HG03575 (cell line): ENCODE results near the gene AKAP1.

Experiments used
- ATAC-seq: cut with Tn5 transposase; IDR thresholded peaks from one replicate; pipeline ENCODE4 v1.9.1; 2021; ENCODE audit not compliant: unreplicated experiment, insufficient number of reproducible peaks, low FRiP score; ENCODE audit errors: extremely low read depth

Gene AKAP1

GRCh38 chr17:57143361-57143760 is 58.3 kb downstream of the AKAP1 start:
- ATAC-seq, result no peak

GRCh38 chr17:57143919-57144318 is 58.9 kb downstream of the AKAP1 start:
- no peak for ATAC-seq

- no peak for ATAC-seq
Observed at GRCh38 chr17:57144567-57144966, 59.5 kb downstream of the AKAP1 start.

GRCh38 chr17:57145347-57145746 is 60.3 kb downstream of the AKAP1 start:
- no peak for ATAC-seq

- no peak for ATAC-seq
Observed at GRCh38 chr17:57146273-57146672, 61.2 kb downstream of the AKAP1 start.

DNA sequence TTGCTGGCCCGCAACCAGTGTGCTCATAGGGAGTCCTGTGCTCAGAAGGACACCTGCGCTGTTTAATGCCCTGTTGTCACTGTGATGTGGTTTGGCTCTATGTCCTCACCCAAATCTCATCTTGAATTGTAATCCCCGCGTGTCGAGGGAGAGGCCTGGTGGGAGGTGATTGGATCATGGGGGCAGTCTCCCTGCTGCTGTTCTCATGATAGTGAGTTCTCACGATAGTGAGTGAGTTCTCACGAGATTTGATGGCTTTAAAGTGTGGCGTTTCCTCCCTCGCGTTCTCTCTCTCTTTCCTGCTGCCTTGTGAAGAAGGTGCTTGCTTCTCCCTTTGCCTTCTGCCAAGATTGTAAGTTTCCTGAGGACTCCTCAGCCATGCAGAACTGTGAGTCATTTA is 66.8 kb downstream of the AKAP1 start:
- ATAC-seq, result no peak

DNA sequence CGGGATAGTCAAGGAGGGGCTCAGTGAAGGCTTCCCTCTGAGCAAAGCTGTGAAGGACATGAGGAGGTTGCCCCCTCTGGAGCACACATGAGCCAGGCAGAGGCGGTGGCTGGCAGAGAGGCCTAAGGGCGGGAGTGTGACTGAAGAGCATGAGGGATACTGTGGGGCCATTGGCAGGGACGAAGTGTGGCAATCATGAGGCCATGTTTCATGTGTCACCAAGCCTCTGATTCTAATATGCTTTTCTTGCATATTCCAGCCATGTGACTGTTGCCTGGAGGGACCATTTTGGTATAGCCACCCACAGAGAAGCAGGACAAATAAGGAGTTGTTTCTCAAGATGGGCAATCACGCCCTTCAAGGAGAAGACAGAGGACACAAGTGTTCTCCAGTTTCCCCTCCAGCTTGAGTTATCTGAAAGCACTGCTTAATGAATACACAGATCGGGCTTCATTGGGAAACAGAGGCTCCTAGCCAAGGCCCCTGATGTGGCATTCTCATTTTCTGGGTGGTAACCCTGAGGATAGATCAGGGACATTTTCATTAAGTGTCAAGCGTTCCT is 68.0 kb downstream of the AKAP1 start:
- ATAC-seq, result no peak

- ATAC-seq, result no peak
Observed at GRCh38 chr17:57154921-57155320, 69.9 kb downstream of the AKAP1 start.

- ATAC-seq, result no peak
Observed at GRCh38 chr17:57158325-57158724, 73.3 kb downstream of the AKAP1 start.

DNA sequence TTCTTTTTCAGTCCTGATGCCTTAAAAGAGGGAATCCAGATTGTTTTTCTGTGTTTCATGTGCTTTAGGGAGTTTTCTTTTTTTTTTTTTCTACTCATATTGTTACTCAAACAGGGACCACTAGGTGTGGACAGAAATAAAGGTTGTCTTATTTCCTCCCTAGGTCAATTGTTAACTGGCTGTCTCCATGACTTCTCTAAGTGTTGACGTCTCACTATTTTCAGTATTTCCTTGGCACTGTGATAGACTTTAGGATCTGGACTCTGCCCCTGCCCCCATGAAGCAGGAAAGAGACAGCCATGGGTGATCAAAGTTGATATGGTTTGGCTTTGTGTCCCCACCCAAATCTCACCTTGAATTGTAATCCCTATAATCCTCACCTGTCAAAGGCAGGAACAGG is 73.7 kb downstream of the AKAP1 start:
- ATAC-seq, result no peak

DNA sequence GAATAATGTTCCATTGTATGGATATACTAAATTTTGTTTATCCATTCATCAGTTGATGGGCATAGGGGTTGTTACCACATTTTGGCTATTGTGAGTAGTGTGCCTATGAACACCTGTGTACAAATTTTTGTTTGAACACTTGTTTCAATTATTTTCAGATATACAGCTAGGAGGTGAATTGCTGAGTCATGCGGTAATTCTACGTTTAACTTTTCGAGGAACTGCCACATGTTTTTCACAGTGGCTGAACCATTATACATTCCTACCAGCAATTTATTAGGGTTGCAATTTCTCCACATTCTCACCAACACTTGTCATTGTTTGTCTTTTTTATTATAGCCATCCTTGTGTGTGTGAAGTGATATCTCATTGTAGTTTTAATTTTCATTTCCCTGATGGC is 75.6 kb downstream of the AKAP1 start:
- ATAC-seq, result no peak

DNA sequence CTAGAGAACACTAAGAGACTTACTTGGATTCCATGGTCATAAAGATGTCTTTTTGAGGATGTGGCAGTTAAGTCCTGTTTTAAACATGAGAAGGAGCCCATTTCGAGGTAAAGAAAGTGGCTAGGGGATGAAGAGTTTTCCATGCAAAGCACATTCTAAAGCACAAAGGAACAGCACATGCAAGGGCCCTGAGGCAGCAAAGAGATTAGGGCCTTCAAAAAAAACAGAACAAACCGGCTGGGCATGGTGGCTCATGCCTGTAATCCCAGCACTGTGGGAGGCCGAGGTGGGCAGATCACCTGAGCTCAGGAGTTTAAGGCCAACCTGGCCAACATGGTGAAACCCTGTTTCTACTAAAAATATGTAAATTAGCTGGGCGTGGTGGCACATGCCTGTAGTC is 79.8 kb downstream of the AKAP1 start:
- ATAC-seq, result no peak

DNA sequence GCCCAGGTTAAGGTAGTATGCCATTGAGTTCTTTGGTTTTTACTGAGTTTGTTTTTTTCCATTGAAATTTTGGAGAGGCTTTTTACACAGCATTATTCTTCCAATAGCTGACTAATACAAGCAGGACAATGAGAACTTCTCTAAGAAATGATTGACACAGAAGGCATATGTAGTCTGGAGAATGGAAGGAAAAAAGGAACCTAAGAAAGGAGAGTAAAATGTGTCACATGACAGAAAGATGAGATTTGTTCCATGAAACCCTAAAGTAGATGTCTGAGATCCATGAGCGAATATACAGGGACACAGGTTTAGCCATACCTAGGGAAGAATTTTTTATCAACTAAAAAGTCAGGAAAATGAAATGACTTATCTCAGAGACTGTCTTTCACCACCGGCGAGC is 80.7 kb downstream of the AKAP1 start:
- ATAC-seq, result no peak

GRCh38 chr17:57166803-57167202 is 81.8 kb downstream of the AKAP1 start:
- no peak for ATAC-seq

DNA sequence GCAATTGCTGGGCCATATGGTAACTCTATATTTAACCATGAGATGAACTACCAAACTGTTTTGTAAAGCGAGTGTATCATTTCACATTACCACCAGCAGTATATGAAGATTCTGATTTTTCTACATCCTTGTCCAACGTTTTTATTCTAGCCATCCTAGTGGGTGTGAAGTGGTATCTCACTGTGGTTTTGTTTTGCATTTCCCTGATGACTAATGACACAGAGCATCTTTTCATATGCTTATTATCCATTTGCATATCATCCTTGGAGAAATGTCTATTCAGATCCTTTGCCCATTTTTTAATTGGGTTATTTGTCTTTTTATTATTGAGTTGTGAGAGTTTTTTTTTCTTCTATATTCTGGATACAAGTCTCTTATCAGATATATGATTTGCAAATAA is 83.6 kb downstream of the AKAP1 start:
- no peak for ATAC-seq

GRCh38 chr17:57170866-57171265 is 85.8 kb downstream of the AKAP1 start:
- ATAC-seq, result no peak
